Stimulated activated CD4-positive, alpha-beta T cell treated with anti-CD3 and anti-CD28 coated beads, Interleukin-1b, Interleukin-23, amount 100 ng/mL, for 1 hour (primary cell): ENCODE measurements around the gene FAM90A26.
"Not testable (repeated sequence)": the region's sequence is repeated elsewhere in the genome, so short reads cannot be mapped to it uniquely, and the experiment has no call there.

Experiments
- DNase-seq, 2 donors: peaks; one replicate each; pipeline ENCODE4 v3.0.0-alpha.2; 2020; ENCODE audit warnings: low read depth in 2 of 2

FAM90A26 gene

GRCh38 chr4:9158392-9158791 lies 11.8 kb upstream of the FAM90A26 start:
- DNase-seq, result not testable (repeated sequence)

GRCh38 chr4:9160046-9160445 lies 10.2 kb upstream of the FAM90A26 start:
- DNase-seq, result not testable (repeated sequence)

- not testable (repeated sequence) for DNase-seq
These were observed 4.2 kb upstream of the FAM90A26 start for GRCh38 chr4:9165990-9166389.

- not testable (repeated sequence) for DNase-seq
These were observed 40.1 kb downstream of the FAM90A26 start, which contains the start of gene USP17L10 for GRCh38 chr4:9210357-9210756. TSS of gene USP17L10 (plus strand) at chr4:9210657. CDS start at chr4:9210657, 0 bp downstream.

GRCh38 chr4:9214701-9215100 lies 44.5 kb downstream of the FAM90A26 start:
- not testable (repeated sequence) for DNase-seq

- not testable (repeated sequence) for DNase-seq
These were observed 44.9 kb downstream of the FAM90A26 start, which contains the start of gene USP17L11 for GRCh38 chr4:9215105-9215504. TSS of gene USP17L11 (plus strand) at chr4:9215405. CDS start at chr4:9215405, 0 bp downstream.

- DNase-seq, result not testable (repeated sequence)
These were observed 49.6 kb downstream of the FAM90A26 start, which contains the start of gene USP17L12 for GRCh38 chr4:9219852-9220251. TSS of gene USP17L12 (plus strand) at chr4:9220152. CDS start at chr4:9220152, 0 bp downstream.

- DNase-seq, result not testable (repeated sequence)
These were observed 54.4 kb downstream of the FAM90A26 start, which contains the start of gene USP17L13 for GRCh38 chr4:9224596-9224995. TSS of gene USP17L13 (plus strand) at chr4:9224896. CDS start at chr4:9224896, 0 bp downstream.
